GM18508 (cell line): ENCODE measurements around the gene EEF1A2.

Source experiments
- ATAC-seq: cut with Tn5 transposase; IDR thresholded peaks from one replicate; pipeline ENCODE4 v1.9.1; 2021; ENCODE audit warnings: moderate number of reproducible peaks; ENCODE audit not compliant: insufficient read depth, unreplicated experiment

EEF1A2 gene

GRCh38 chr20:63440366-63440955, 58.4 kb downstream of the EEF1A2 start:
- ATAC-seq = no peak

DNA sequence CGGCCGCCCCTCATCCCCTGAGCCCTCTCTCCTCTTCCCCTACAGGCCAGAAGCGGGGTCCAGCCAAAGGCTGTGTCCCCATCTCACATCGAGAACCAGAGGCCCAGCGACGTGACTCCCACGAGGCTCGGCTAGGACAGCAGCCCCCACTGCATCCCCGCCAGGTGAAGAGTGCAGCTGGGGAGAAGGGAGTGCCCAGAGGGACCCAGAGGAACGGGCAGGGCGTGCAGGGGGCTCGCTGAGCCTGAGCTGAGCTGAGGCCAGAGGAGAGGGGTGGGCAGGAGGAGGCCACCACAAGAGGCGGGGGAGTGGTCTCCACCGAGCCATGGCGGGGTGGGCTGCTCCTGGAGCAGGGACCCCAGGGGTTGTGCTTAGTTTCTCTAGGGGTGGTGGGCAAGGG, 59.0 kb downstream of the EEF1A2 start:
- ATAC-seq = no peak

GRCh38 chr20:63438121-63438520, 60.8 kb downstream of the EEF1A2 start:
- no peak for ATAC-seq
